Chondrocyte (in vitro differentiated cells): ENCODE data around the gene MXD1. TPM values are rescaled to one million over a fixed set of nuclear protein-coding genes. Genes with fewer than 3 reads are reported as not detected.

Experiments
- DNase-seq: peaks from one replicate; pipeline ENCODE4 v3.0.0; 2021; ENCODE audit warnings: mixed read lengths, low spot score
- H3K27ac Mint-ChIP-seq: one replicate; pipeline ENCODE4 v1.8.0; 2021; ENCODE audit warnings: mild to moderate bottlenecking, moderate library complexity, mixed read lengths; ENCODE audit not compliant: unreplicated experiment
- H3K27me3 Mint-ChIP-seq: 2 replicates; pipeline ENCODE4 v1.8.0; 2021; ENCODE audit warnings: low read depth, mixed read lengths
- H3K36me3 Mint-ChIP-seq: 2 replicates; pipeline ENCODE4 v1.8.0; 2021; ENCODE audit warnings: low read depth, mixed read lengths
- H3K4me1 Mint-ChIP-seq: 2 replicates; pipeline ENCODE4 v1.8.0; 2021; ENCODE audit warnings: low read depth, mild to moderate bottlenecking, mixed read lengths
- H3K4me3 Mint-ChIP-seq: one replicate; pipeline ENCODE4 v1.8.0; 2021; ENCODE audit warnings: mild to moderate bottlenecking, moderate library complexity, mixed read lengths; ENCODE audit not compliant: unreplicated experiment
- H3K9me3 Mint-ChIP-seq: 2 replicates; pipeline ENCODE4 v1.8.0; 2021; ENCODE audit warnings: low read depth, mixed read lengths
- total RNA-seq: library from RNA; stranded (reverse); gene quantifications from 3 replicates; pipeline ENCODE4 v1.2.1, GENCODE V29; 2021
- TF ChIP-seq, protein P1 (sequence below): fragments of 200-600 bp; sonication (generic); IDR thresholded peaks from 2 replicates; pipeline ENCODE4 v1.5.0; 2021; ENCODE audit warnings: antibody characterized with exemption, mild to moderate bottlenecking, moderate library complexity

The MXD1 gene
- total RNA-seq, 1 donor from 2014 or later, result 16.9 TPM

DNA sequence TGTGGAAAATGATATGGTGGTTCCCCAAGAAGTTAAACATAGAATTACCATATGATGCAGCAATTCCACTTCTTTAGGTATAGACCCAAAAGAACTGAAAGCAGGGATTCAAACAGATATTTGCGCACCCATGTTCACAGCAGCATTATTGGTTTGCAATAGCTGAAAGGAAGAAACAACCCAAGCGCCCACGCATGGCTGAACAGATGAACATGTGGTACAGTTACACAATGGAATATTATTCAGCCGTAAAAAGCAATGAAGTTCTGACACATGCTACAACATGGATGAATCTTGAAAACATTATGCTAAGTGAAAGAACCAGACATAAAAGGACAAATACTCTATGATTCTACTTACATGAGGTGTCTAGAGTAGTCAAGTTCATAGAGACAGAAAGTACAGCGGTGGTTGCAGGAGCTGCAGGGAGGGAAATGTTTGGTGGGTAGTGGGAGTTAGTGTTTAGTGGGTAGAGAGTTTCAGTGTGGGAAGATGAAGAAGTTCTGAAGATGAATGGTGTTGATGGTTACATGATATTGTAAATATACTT is 73.3 kb downstream of the MXD1 start:
- TF ChIP-seq, protein P1, sequence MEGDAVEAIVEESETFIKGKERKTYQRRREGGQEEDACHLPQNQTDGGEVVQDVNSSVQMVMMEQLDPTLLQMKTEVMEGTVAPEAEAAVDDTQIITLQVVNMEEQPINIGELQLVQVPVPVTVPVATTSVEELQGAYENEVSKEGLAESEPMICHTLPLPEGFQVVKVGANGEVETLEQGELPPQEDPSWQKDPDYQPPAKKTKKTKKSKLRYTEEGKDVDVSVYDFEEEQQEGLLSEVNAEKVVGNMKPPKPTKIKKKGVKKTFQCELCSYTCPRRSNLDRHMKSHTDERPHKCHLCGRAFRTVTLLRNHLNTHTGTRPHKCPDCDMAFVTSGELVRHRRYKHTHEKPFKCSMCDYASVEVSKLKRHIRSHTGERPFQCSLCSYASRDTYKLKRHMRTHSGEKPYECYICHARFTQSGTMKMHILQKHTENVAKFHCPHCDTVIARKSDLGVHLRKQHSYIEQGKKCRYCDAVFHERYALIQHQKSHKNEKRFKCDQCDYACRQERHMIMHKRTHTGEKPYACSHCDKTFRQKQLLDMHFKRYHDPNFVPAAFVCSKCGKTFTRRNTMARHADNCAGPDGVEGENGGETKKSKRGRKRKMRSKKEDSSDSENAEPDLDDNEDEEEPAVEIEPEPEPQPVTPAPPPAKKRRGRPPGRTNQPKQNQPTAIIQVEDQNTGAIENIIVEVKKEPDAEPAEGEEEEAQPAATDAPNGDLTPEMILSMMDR, result no peak
- DNase-seq, result no peak
- Mint-ChIP-seq H3K4me1 (peaks cover 2% of the 10 kb centered on the region), H3K9me3 (no peaks in the 10 kb centered on the region), H3K36me3 (no peaks in the 10 kb centered on the region), H3K4me3 (no peak overlapping the region), H3K27ac (no peak overlapping the region), H3K27me3 (no peaks in the 10 kb centered on the region)

GRCh38 chr2:69989009-69989408 is 74.1 kb downstream of the MXD1 start:
- Mint-ChIP-seq H3K4me3 (no peak overlapping the region), H3K27ac (no peak overlapping the region), H3K27me3 (no peaks in the 10 kb centered on the region), H3K36me3 (peaks cover 4% of the 10 kb centered on the region), H3K4me1 (no peaks in the 10 kb centered on the region), H3K9me3 (no peaks in the 10 kb centered on the region)
- no peak for DNase-seq
- TF ChIP-seq, protein P1, result no peak

GRCh38 chr2:69989441-69990105 is 74.7 kb downstream of the MXD1 start:
- H3K27me3 Mint-ChIP-seq, result no peaks in the 10 kb centered on the region
- no peaks in the 10 kb centered on the region for H3K9me3 Mint-ChIP-seq
- H3K4me3 Mint-ChIP-seq, result no peak overlapping the region
- TF ChIP-seq, protein P1, result no peak
- H3K27ac Mint-ChIP-seq, result no peak overlapping the region
- H3K4me1 Mint-ChIP-seq, result no peaks in the 10 kb centered on the region
- peaks cover 7% of the 10 kb centered on the region for H3K36me3 Mint-ChIP-seq
- no peak for DNase-seq

Other genes with a start within 250 kb of the MXD1 start
- gene ANXA4, start 173.0 kb upstream of the MXD1 start, total RNA-seq, result 88.1 to 100 TPM (median 99.0 TPM) in 3 replicates
- 13.6 to 20.7 TPM (median 13.6 TPM) in 3 replicates for gene GMCL1, start 85.4 kb upstream of the MXD1 start, total RNA-seq
- 45.0 to 50.7 TPM (median 48.6 TPM) in 3 replicates for gene SNRNP27, start 21.2 kb upstream of the MXD1 start, total RNA-seq
- 0.21 to 1.2 TPM (median 0.35 TPM) in 3 replicates for gene ASPRV1, start 46.5 kb downstream of the MXD1 start, total RNA-seq
- gene PCBP1, start 172.4 kb downstream of the MXD1 start, total RNA-seq, result 220 to 240 TPM (median 221 TPM) in 3 replicates